OCI-LY7 (cell line): Measurements from ENCODE around the gene ABHD16B. TPM values are rescaled to one million over a fixed set of nuclear protein-coding genes. Genes with fewer than 3 reads are reported as not detected.

Source experiments
- BruUV-seq: library from RNA; stranded (reverse); fragments of 400-500 nt; replicated peaks from 2 replicates; lab custom pipeline; 2021; lab: Mats Ljungman, UMichigan
- CTCF ChIA-PET: fragments of 300-600 bp; sonication (Branson Sonifier 250); formaldehyde crosslinking; loops from one replicate; lab custom pipeline; 2022; ENCODE audit warnings: antibody characterized with exemption; ENCODE audit not compliant: unreplicated experiment; lab: Charles Lee
- POLR2A ChIA-PET: fragments of 300-600 bp; sonication (Branson Sonifier 250); formaldehyde crosslinking; loops from one replicate; lab custom pipeline; 2022; ENCODE audit warnings: antibody characterized with exemption; lab: Charles Lee
- DNase-seq: peaks from one replicate; pipeline ENCODE4 v3.0.0-alpha.2; 2015; ENCODE audit warnings: low spot score
- H2AFZ ChIP-seq: fragments of 200-600 bp; sonication (generic), shearing (Covaris generic); 2 replicates; pipeline ENCODE4 v1.6.1; 2014; ENCODE audit warnings: mild to moderate bottlenecking, antibody characterized with exemption, low read length, moderate library complexity
- H3K27ac ChIP-seq: fragments of 200-600 bp; sonication (generic); 2 replicates; pipeline ENCODE4 v1.5.1; 2014; ENCODE audit warnings: mixed run types, low read depth, mild to moderate bottlenecking, moderate library complexity, low read length, inconsistent platforms; ENCODE audit not compliant: poor library complexity, severe bottlenecking
- H3K36me3 ChIP-seq: fragments of 200-600 bp; sonication (generic); 2 replicates; pipeline ENCODE4 v1.6.1; 2014; ENCODE audit warnings: mild to moderate bottlenecking, antibody characterized with exemption, low read length, moderate library complexity, mixed read lengths; ENCODE audit not compliant: insufficient read depth
- H3K4me1 ChIP-seq: fragments of 200-600 bp; sonication (generic); 2 replicates; pipeline ENCODE4 v1.5.1; 2014; ENCODE audit warnings: mild to moderate bottlenecking, low read length; ENCODE audit not compliant: insufficient read depth, poor library complexity, severe bottlenecking
- H3K4me2 ChIP-seq: fragments of 200-600 bp; sonication (generic); 2 replicates; pipeline ENCODE4 v1.6.1; 2014; ENCODE audit warnings: mild to moderate bottlenecking, low read length
- H3K4me3 ChIP-seq: fragments of 200-600 bp; sonication (generic); 2 replicates; pipeline ENCODE4 v1.5.1; 2014; ENCODE audit warnings: mild to moderate bottlenecking, low read depth, low read length; ENCODE audit not compliant: poor library complexity, severe bottlenecking
- H3K79me2 ChIP-seq: fragments of 200-600 bp; sonication (generic); 2 replicates; pipeline ENCODE4 v1.6.1; 2016; ENCODE audit warnings: low read depth, mild to moderate bottlenecking, low read length, moderate library complexity, mixed read lengths; ENCODE audit not compliant: insufficient read depth
- H3K9me2 ChIP-seq: fragments of 200-600 bp; sonication (generic); 2 replicates; pipeline ENCODE4 v1.6.1; 2016; ENCODE audit warnings: mild to moderate bottlenecking, low read length, mixed read lengths; ENCODE audit not compliant: insufficient read depth
- H3K9me3 ChIP-seq: fragments of 200-600 bp; sonication (generic); 2 replicates; pipeline ENCODE4 v1.6.1; 2014; ENCODE audit warnings: mild to moderate bottlenecking, mixed run types, low read length, mixed read lengths
- H4K20me1 ChIP-seq: fragments of 200-600 bp; sonication (generic); 2 replicates; pipeline ENCODE4 v1.6.1; 2014; ENCODE audit warnings: mild to moderate bottlenecking, antibody characterized with exemption, low read length, moderate library complexity, mixed read lengths; ENCODE audit not compliant: insufficient read depth
- EZH2phosphoT487 ChIP-seq: fragments of 200-600 bp; sonication (generic); IDR thresholded peaks from 2 replicates; pipeline ENCODE4 v1.6.1; 2018; ENCODE audit warnings: low read depth, borderline replicate concordance, mild to moderate bottlenecking, mixed run types, antibody characterized with exemption, low read length, moderate library complexity, mixed read lengths
- intact Hi-C: fragments of 100-400 bp; cut with micrococcal nuclease; formaldehyde crosslinking; loops from one replicate; pipeline ENCODE4 v1.10.0; 2022; ENCODE audit not compliant: unreplicated experiment
- total RNA-seq, 2 experiments: library from RNA; depleted of rRNA in 1 of 2; stranded (reverse); fragments of >200 nt in 1 of 2; shearing (Covaris generic) in 1 of 2; gene quantifications; 2 replicates each; pipeline ENCODE4 v1.2.3, GENCODE V29; 2014 to 2022
- TF ChIP-seq, protein P1 (sequence below): fragments of 200-600 bp; sonication (generic); conservative IDR thresholded peaks from 2 replicates; pipeline ENCODE4 v1.5.1; 2014; ENCODE audit warnings: mild to moderate bottlenecking, antibody characterized with exemption, low read length, moderate library complexity, mixed read lengths

The ABHD16B gene
- total RNA-seq, 2 experiments from 2014 or later: 0.29 TPM; not detected in 1

DNA sequence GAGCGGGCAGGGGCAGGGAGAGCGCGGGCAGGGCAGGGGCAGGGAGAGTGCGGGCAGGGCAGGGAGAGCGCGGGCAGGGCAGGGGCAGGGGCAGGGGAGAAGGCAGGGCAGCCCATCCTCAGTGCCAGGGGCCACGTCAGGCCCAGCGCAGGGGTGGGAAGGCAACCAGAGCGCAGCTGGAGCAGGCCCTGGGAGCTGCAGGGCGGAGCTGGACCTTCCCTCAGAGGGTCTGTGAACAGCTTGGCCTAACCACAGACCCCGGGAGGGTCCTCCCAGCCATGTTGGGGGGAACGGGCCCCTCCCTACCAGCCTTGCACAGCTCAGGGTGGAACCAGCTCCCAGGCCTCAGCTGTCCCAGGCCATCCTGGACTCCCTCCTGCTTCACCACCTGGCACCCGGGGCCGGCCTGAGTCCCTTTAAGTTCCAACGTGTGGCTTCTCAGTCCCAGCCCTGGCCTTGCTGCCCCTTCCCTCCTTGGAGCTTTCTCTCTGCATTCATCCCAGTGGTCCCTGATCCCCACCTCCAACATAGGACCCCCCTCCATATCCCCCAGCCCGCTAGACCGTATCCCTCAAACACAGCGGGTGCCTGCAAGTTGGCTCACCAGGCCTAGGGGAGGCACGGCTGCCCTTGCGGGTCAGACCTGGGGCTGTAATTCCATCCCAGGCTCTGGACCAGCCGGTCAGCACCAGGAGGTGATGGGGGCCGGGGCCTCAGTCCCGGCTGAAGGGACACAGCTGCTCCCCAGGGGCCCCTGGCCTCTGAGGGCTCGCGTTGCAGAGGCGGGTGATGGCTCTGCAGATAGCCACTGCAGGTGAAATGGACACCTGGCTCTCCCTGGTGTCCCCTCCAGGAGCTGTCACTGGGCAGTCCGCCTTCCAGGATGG is 24.6 kb upstream of the ABHD16B start:
- no TSS peak for BruUV-seq
- no peak overlapping the region for H2AFZ ChIP-seq
- no peaks in the 10 kb centered on the region for H3K9me2 ChIP-seq
- ChIA-PET CTCF (no interaction called here), POLR2A (no interaction called here)
- no peaks in the 10 kb centered on the region for H4K20me1 ChIP-seq
- DNase-seq: no peak
- H3K9me3 ChIP-seq: no peaks in the 10 kb centered on the region
- no peak overlapping the region for H3K4me3 ChIP-seq
- TF ChIP-seq, protein P1, sequence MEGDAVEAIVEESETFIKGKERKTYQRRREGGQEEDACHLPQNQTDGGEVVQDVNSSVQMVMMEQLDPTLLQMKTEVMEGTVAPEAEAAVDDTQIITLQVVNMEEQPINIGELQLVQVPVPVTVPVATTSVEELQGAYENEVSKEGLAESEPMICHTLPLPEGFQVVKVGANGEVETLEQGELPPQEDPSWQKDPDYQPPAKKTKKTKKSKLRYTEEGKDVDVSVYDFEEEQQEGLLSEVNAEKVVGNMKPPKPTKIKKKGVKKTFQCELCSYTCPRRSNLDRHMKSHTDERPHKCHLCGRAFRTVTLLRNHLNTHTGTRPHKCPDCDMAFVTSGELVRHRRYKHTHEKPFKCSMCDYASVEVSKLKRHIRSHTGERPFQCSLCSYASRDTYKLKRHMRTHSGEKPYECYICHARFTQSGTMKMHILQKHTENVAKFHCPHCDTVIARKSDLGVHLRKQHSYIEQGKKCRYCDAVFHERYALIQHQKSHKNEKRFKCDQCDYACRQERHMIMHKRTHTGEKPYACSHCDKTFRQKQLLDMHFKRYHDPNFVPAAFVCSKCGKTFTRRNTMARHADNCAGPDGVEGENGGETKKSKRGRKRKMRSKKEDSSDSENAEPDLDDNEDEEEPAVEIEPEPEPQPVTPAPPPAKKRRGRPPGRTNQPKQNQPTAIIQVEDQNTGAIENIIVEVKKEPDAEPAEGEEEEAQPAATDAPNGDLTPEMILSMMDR: no peak
- no peak for TF ChIP-seq EZH2phosphoT487
- H3K4me2 ChIP-seq: no peak overlapping the region
- H3K27ac ChIP-seq: no peak overlapping the region
- no peaks in the 10 kb centered on the region for H3K36me3 ChIP-seq
- no peaks in the 10 kb centered on the region for H3K4me1 ChIP-seq
- no peaks in the 10 kb centered on the region for H3K79me2 ChIP-seq
- intact Hi-C loops: no loop called here

DNA sequence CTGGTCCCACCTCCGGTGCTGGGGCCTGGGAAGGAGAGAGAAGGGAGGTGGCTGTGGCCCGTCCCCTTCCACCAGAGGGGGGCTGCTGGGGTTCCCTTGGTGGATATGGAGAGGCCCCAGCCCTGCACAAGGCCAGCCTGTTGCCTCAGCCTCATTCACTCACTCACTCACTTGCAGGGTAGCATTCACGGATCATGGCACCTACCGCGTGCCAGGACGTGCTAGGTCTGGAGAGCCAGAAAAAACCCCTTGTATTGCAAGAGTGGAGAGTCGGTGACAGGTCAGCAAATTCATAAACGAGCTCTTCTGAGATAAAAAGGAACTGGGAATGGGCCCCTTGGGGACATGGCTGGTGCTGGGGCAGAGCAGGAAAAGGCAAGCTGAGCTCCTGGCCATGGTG is 23.8 kb upstream of the ABHD16B start:
- no peaks in the 10 kb centered on the region for H3K9me2 ChIP-seq
- no peaks in the 10 kb centered on the region for H3K79me2 ChIP-seq
- BruUV-seq: no TSS peak
- H3K4me3 ChIP-seq: no peak overlapping the region
- no peaks in the 10 kb centered on the region for H3K36me3 ChIP-seq
- intact Hi-C loops: no loop called here
- no peak overlapping the region for H2AFZ ChIP-seq
- no peak for DNase-seq
- CTCF ChIA-PET: no interaction called here
- H3K4me1 ChIP-seq: no peaks in the 10 kb centered on the region
- H3K27ac ChIP-seq: no peak overlapping the region
- no peaks in the 10 kb centered on the region for H4K20me1 ChIP-seq
- H3K9me3 ChIP-seq: no peaks in the 10 kb centered on the region
- H3K4me2 ChIP-seq: no peak overlapping the region
- POLR2A ChIA-PET: no interaction called here
- TF ChIP-seq, protein P1: no peak
- no peak for TF ChIP-seq EZH2phosphoT487

DNA sequence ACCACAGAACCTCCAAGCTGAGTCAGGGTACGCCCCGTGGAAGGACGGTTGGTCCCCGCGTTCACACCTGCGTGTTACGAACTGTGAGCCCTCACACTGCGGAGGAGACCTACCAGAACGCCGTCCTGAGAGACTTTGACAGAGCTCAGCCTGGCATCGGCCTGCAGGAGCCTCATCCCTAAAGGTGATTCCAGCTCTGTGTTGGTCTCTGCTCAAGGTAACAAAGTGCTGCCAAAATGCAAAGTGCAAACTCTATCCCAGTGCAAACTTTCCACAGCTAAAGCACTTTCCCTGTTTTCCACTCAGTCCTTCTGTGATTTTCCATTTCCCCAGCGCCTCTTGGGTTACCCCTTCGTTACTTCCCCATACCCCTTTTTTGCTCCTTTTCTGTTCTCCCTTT is 21.7 kb upstream of the ABHD16B start:
- intact Hi-C loops: no loop called here
- Histone ChIP-seq H3K9me2 (no peaks in the 10 kb centered on the region), H3K79me2 (no peaks in the 10 kb centered on the region), H2AFZ (no peak overlapping the region), H3K4me2 (no peak overlapping the region), H4K20me1 (no peaks in the 10 kb centered on the region), H3K4me3 (no peak overlapping the region), H3K9me3 (no peaks in the 10 kb centered on the region), H3K4me1 (no peaks in the 10 kb centered on the region), H3K27ac (no peak overlapping the region), H3K36me3 (no peaks in the 10 kb centered on the region)
- DNase-seq: no peak
- BruUV-seq: no TSS peak
- ChIA-PET CTCF (no interaction called here), POLR2A (no interaction called here)
- TF ChIP-seq, protein P1: no peak
- TF ChIP-seq EZH2phosphoT487: no peak
